GM13977 (cell line): ENCODE data around the gene APLNR.
A peak's percentile ranks its signal among the peaks of the same experiment; 100 is the strongest.

Experiments
- DNase-seq: peaks from one replicate; pipeline ENCODE4 v3.0.0; 2012; ENCODE audit warnings: low spot score
- CTCF ChIP-seq: IDR thresholded peaks from 2 replicates; pipeline ENCODE4 v1.5.1; 2012; ENCODE audit warnings: mild to moderate bottlenecking, control low read depth; ENCODE audit not compliant: insufficient read depth; ENCODE audit errors: extremely low read depth, missing control alignments
- in situ Hi-C: fragments of 300-500 bp; cut with MboI; formaldehyde crosslinking; loops from one replicate; pipeline ENCODE4 v1.12.0; 2022; ENCODE audit warnings: low sequenced_read_pairs, low pct_unique_long_range_greater_than_20kb, mixed read lengths, inconsistent platforms; ENCODE audit not compliant: unreplicated experiment

The APLNR gene

GRCh38 chr11:57254631-57255030 is 17.6 kb upstream of the APLNR start:
- DNase-seq = no peak
- in situ Hi-C loops = no loop called here
- TF ChIP-seq CTCF = no peak

- TF ChIP-seq CTCF = no peak
- in situ Hi-C loops = no loop called here
- no peak for DNase-seq
Observed at GRCh38 chr11:57251491-57252104, 14.5 kb upstream of the APLNR start.

GRCh38 chr11:57251037-57251436 is 14.0 kb upstream of the APLNR start:
- no peak for DNase-seq
- no peak for TF ChIP-seq CTCF
- in situ Hi-C loops = no loop called here

- peak; percentile 88 for TF ChIP-seq CTCF
- DNase-seq = peak; percentile 54
- in situ Hi-C loops = loop anchor here (10.0 kb wide), 1 partner anchor 395 kb away; no protein-coding TSS in a partner anchor
Observed at GRCh38 chr11:57249384-57250319, 12.6 kb upstream of the APLNR start.

DNA sequence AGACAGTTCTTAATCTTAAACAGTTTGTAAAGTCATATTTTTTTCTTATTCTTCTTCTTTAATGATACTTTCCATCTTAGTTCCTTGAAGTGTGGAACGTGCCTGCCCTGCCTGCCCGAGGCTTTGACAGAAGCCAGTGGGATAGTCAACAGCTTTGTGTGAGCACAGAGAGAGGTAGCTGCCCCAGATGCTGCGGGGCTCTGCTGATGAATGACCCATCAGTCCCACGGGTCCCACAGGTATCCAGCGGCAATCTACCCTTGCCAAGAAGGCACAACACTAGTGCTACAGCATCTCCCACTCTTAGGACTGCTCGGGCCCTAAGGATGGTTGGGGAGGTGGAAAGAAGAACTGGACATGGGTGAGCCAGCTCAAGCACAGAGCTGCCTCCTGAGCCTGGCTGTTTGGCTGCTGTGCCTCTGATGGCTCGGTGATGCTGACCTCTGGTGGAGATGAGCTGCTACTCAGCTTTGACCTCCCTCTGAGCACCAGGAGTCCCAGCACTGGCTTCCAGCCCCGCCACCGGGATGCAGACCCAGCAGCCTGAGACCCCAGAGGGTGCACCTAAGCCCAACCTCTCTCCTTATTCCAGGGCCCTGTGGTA is 11.8 kb upstream of the APLNR start:
- in situ Hi-C loops = loop anchor here (10.0 kb wide), 1 partner anchor 394 kb away; no protein-coding TSS in a partner anchor
- peak; percentile 40 for TF ChIP-seq CTCF
- no peak for DNase-seq

GRCh38 chr11:57244911-57245310 is 7.9 kb upstream of the APLNR start:
- no peak for DNase-seq
- in situ Hi-C loops = loop anchor here (10.0 kb wide), 1 partner anchor 390 kb away; no protein-coding TSS in a partner anchor
- TF ChIP-seq CTCF = no peak
